Measurements from ENCODE around the gene PROKR1.

The PROKR1 gene

GRCh38 chr2:68692511-68692910, 49.1 kb downstream of the PROKR1 start:
- DNase-seq (ENCODE audit: extremely low spot score, insufficient read length, low read depth) (no peak), FAIRE-seq (no peak)

GRCh38 chr2:68693951-68694350, 50.6 kb downstream of the PROKR1 start:
- DNase-seq (ENCODE audit: extremely low spot score, insufficient read length, low read depth) (no peak), FAIRE-seq (no peak)

GRCh38 chr2:68695971-68696370, 52.6 kb downstream of the PROKR1 start:
- DNase-seq (ENCODE audit: extremely low spot score, insufficient read length, low read depth) (no peak), FAIRE-seq (no peak)

GRCh38 chr2:68696554-68696953, 53.2 kb downstream of the PROKR1 start:
- no peak for DNase-seq (ENCODE audit: extremely low spot score, insufficient read length, low read depth)
- FAIRE-seq: no peak

GRCh38 chr2:68698567-68699377, 55.4 kb downstream of the PROKR1 start:
- FAIRE-seq: no peak
- no peak for DNase-seq (ENCODE audit: extremely low spot score, insufficient read length, low read depth)

- FAIRE-seq: no peak
- DNase-seq (ENCODE audit: extremely low spot score, insufficient read length, low read depth): no peak
These were observed 57.2 kb downstream of the PROKR1 start for GRCh38 chr2:68700560-68700959.

GRCh38 chr2:68706637-68707036, 63.3 kb downstream of the PROKR1 start:
- no peak for FAIRE-seq
- DNase-seq (ENCODE audit: extremely low spot score, insufficient read length, low read depth): no peak

All from GM18507 (cell line).